Loucy (cell line): ENCODE data around the gene HES5.

Experiments used
- CTCF ChIP-seq: fragments of 200-600 bp; sonication (generic); conservative IDR thresholded peaks from 2 replicates; pipeline ENCODE4 v1.5.1; 2014; ENCODE audit warnings: mild to moderate bottlenecking, antibody characterized with exemption, low read length
- EZH2phosphoT487 ChIP-seq: fragments of 200-600 bp; IDR thresholded peaks from 2 replicates; pipeline ENCODE4 v1.6.1; 2018; ENCODE audit warnings: antibody characterized with exemption, mild to moderate bottlenecking, moderate library complexity, borderline replicate concordance

- TF ChIP-seq CTCF: no peak
- TF ChIP-seq EZH2phosphoT487: no peak
Observed at GRCh38 chr1:2542246-2542915, 12.3 kb upstream of the HES5 start.
